ENCODE results near the gene TCF3.

Gene TCF3

DNA sequence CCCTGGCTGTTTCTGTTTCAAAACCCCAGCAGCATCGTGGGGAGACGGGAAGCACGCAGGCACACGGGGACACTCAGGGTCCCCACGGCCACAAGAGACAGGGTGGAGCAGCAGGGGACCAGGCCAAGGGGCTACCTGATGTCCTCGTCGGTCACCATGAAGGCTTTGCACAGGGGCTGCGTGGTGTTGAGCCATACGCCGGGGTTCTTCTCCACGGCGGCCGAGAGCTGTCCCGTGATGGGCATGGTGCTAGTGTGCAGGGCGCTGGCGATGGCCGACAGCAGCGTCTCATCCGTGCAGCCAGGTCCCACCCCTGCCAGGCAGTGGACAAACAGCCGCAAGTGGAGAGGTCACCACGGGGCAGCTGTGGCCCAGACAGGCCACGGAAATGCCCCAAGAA, 71.5 kb downstream of the TCF3 start:
- no peak for DNase-seq (ENCODE audit: low read depth)

DNA sequence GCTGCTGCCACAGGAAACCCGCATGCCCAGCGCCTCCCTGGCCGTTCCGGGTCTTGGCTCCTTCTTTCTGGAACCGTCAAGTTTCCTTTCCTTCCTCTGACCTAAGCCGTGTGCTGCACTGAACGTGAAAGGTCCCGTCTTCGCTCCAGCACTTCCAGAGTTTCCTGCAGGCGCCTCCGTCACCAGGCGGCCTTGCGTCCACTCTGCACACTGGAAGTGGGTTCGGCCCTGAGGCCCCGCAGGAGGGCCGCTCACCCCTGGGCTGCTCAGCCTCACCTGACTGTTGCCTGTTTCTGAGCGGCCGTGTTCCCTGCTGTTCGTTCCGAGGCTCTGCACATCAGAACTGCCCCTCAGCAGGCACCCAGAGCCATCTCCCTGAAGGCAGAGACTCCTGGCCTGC, 72.0 kb downstream of the TCF3 start:
- DNase-seq (ENCODE audit: low read depth), result no peak

DNA sequence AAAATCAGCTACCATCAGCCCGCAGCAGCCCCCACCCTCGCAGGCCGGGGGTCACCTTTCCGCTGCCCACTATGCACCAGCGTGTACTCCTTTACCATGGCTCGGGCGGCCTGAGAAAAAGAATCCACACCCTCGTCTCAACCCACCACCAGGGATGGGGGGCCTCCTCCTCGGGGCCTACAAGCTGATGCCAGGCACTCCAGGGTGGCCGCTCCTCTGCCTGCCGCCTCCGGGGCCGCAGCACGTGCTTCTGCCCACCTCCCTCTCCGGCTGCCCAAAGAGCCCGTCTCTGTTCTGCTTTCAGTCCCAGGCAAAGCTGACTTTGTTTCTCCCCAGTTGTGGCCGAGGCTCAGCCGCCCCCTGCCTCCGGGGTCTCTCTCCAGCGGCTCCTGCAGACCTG, 73.2 kb downstream of the TCF3 start:
- no peak for DNase-seq (ENCODE audit: low read depth)

DNA sequence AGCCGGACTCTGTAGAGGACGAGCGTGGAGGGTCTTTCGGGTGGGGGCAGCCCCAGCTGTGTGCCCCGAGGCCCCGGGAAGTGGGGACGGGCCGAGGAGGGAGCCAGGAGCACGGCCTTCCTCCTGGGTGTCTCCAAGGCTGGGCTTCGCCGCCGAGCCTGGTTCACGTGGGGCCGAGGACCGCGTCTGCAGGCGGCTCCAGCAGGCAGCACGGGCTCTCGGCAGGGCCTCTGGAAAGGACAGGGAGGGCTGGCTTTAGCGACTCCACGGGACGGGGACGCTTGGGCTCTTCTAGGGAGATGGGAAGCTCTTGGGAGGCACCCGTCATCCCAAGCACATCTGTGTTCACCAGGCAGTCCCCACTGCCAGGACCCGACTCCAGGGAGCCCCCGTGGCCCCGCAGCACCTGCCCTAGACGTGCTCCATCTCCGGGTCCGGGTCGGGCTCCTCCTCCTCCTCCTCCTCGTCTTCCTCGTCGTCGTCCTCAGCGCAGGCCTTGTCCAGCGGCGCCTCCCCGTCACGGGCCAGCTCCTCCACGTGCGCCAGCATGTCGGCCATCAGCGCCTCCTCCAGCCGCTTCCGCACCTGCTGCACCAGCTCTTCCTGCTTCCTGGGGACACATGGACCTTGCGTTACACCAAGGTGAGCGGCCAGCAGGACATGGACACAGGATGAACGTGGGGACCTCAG, 74.3 kb downstream of the TCF3 start:
- no peak for DNase-seq (ENCODE audit: low read depth)

DNA sequence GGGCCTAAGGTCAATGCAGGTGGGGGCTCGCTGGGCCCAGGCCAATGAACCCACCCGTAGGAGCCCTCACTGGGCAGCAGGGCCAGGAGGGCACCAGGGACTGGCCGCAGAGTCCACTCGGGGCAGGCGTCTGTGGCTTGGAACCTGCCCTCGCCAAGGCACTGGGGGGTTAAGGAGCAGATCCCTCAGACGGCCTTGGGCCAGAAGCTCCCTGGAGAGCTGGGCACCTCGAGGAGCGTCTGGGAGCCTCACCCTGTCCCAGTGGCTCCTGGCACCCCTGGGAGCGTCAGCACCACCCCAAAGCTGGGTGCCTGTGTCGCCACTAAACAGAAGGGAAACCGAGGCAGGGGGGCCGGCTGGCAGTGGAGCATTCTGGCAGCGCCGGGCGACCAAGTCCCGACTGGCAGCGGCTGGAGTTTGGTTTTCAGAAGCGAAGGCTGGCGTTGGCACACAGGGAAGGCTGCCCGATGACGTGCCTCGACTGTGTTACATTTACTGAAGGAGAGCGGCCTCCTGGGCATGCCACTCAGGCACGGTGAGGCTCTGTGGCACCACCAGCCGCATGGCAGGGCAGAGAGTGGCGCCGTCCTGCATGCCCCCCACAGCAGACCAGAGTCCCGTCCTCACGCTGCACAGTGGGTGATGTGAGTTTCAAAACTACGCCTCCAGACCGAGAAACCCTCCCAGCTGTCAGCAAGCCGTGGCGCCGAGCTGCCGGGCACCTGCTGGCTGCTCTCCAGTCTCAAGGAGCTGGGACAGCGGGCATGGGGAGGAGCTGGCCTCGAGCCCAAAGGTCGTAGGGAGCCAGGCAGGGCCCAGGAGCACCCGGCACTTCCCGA, 75.1 kb downstream of the TCF3 start:
- DNase-seq (ENCODE audit: low read depth), result no peak

DNA sequence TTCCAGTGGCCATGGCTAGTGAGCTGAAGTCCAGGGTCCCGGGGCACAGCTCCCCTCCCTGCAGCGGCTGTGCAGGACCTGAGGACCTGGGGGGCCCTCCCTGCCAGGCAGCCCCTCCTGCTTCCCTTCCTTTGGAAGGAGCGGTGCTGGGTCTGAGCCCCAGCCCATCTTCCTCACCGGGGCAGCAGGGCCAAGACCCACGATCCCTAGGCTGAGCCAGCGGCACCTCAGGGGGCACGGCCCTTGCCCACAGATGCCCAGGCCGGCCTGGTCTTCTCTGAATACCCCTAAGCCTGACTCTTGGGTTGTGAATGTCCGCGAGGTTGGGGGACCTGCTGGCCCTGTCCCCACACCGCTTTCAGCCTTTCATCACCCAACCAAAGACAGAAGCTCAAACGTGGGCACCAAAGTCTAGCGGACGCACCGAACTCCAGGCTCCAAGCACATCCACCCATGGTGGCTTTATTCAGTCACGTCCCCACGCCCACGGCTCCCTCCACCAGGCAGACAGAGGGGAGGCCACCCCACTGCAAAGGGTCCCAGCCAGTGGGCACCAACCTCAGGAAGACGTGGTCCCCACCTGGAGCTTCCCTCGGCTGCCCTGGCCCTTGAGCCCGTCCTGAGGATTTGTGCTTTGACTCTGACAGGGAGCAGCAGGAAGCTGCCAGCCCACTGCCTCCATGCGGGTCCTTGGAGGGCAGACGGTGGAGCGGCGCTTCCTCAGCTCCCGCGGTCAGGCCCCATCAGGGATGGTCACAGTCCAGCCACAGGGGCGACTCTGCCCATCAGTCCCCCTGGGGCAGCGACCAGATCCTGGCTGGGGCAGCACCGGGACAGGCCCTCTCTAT, 75.9 kb downstream of the TCF3 start:
- DNase-seq (ENCODE audit: low read depth), result no peak

DNA sequence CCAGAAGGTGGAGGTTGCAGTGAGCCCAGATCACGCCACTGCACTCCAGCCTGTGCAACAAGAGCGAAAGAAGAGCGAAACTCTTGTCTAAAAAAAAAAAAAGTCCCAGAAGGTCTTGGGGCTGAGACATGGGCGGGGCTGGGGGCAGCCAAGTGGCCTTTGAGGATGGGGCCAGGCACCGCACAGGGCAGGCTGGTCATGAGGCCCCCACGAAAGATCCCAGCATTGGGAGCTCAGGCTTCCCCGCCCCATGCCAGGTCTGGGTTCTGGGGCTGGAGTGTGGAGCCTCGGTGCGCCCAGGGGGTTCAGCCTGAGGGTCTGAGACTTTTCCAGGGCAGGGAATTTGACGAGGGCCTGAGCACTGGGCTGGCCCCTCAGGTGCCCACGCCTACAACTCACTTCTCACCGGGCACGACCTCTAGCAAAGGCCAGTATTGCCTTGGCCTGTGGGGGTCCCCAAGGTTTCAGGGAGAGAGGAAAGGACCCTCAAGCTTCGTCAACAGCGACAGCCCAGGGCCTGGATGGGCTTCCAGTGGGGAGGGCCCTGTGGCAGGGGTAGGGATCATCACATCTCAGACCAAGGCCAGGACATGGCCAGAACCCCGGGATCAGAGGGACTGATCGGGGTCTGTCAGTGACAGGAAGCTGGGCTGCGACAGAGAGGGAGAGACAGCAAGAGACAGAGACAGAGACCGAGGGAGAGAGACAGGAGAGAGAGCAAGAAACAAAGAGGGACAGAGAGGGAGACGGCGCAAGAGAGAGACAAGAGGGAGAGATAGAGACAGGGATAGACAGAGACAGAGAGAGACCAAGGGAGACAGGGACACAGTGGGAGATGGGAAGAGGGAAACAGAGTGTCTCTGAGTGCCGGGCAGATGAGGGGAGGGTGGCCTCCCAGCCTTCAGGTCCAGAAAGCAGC, 76.8 kb downstream of the TCF3 start:
- DNase-seq (ENCODE audit: low read depth), result no peak

DNA sequence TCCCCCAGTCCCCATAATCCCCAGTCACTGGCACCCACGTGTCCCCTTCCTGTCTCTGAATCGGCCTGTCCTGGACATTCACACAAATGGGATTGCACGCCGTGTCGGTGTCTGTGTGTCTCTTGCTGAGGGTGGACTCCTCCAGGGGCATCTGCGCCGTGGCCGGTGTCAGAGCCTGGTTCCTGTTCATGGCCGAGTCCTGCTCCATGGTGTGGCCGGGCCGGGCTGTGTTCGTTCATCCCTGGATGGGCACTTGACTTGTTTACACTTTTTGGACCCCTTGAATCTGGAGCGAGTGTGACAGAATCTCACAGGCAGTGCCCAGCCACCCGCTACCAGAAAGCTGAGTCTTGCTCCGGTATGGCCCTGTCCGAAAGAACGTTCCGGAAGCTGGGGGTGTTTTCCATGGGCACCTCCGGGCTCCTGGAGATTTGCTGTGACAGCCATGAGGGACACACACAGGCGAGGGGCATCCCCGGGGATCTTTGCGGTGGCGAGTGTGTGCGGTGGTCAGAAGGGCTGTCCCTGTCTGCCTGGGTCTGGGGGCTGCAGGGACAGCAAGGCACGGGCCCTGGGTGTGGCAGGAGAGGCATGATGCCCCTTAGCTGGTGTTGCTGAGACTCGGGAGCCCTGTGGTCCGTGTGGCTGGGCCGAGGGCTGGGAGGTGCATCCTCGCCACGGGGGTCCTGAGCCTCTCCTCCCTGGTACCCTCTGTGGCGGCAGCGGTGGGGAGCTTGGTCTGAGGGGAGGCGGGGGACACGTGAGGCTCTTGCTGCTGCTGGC, 77.9 kb downstream of the TCF3 start:
- no peak for DNase-seq (ENCODE audit: low read depth)

DNA sequence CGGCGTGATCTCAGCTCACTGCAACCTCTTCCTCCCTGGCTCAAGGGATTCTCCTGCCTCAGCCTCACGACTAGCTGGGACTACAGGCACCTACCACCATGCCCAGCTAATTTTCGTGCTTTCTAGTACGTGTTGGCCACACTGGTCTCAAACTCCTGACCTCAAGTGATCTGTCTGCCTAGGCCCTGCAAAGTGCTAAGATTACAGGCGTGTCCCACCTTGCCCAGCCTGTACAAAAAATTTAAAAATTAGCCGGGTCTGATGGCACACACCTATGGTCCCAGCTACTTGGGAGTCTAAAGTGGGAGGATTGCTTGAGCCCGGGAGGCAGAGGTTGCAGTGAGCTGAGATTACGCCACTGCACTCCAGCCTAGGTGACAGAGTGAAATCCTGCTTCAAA, 79.6 kb downstream of the TCF3 start:
- DNase-seq (ENCODE audit: low read depth), result no peak

DNA sequence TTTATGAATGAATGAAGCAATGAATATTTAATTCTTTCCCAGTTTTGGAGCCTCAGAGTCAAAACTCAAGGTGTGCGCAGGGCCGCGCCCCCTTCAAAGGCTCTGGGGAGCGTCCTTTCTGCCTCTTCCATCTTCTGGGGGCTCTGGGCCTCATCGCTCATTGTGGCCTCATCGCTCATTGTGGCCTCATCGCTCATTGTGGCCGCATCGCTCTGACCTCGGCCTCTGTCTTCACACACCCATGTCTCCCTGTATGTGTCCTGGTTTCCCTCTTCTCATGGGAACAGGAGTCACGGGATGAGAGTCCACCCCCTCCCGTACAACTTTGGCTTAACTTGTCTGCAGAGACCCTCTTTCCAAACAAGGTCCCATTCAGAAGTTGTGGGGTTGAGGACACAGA, 81.1 kb downstream of the TCF3 start:
- DNase-seq (ENCODE audit: low read depth), result no peak

DNA sequence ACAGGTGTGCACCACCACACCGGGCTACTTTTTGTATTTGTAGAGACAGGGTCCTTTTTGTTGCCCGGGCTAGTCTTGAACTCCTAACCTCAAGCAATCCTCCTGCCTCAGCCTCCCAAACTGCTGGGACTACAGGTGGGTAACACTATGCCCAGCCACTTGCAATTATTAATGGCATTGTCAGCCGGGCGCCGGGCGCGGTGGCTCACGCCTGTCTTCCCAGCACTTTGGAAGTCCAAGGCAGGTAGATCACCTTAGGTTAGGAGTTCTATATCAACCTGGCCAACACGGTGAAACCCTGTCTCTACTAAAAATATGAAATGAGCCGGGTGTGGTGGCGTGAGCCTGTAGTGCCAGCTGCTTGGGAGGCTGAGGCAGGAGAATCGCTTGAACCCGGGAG, 81.6 kb downstream of the TCF3 start:
- DNase-seq (ENCODE audit: low read depth), result no peak

DNA sequence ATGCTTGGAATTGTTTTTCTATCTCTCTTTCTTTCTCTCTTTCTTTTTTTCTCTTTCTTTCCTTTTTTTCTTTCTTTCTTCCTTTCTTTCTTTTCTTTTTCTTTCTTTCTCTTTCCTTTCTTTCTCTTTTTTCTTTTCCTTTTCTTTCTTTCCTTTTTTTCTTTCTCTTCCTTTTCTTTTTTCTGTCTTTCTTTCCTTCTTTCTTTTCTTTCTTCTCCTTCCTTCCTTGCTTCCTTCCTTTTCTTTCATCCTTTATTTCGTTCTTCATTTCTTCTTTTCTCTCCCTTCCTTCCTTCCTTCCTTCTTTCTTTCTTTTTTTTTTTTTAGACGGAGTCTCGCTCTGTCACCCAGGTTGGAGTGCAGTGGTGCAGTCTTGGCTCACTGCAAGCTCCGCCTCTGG, 82.4 kb downstream of the TCF3 start:
- DNase-seq (ENCODE audit: low read depth), result no peak

DNA sequence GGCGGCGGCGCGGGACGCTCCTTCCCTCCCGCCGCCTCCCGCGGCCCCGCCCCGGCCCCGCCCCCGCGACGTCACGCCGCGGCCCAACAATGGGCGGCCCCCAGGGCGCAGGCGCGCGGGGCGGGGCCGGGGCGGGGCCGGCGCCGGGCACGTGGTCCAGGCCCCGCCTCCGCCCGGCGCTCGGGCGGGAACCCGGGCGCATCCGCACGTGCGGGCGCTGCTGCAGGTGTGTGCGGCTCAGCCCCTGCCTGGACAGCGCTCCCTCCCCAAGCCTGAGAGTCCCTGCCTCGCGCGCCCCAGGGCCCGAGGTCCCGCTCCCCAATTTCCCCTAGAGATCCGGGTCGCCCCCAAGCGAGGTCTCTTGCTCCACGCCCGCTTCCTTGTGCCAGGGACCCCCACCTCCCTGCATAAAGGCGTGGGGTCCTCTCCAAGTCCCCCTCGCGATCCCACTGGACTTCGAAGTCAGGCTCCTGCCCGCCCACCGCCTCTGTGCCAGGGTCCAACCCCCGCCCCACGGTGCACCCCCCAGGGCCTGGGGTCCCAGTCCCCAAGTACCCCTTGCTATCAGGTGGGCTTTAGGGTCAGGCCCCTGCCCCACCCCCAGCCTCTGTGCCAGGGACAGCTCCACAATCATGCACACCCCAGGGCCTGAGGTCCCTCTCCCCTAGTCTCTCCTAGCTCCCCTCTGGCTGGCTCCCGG, 83.9 kb downstream of the TCF3 start, which contains the start of gene MEX3D:
Gene MEX3D, minus strand, starts transcription at position 6 of the 700 bp plus-strand sequence. CDS start 267 bp downstream, outside the sequence.
- DNase-seq (ENCODE audit: low read depth), result peak; percentile 54

DNA sequence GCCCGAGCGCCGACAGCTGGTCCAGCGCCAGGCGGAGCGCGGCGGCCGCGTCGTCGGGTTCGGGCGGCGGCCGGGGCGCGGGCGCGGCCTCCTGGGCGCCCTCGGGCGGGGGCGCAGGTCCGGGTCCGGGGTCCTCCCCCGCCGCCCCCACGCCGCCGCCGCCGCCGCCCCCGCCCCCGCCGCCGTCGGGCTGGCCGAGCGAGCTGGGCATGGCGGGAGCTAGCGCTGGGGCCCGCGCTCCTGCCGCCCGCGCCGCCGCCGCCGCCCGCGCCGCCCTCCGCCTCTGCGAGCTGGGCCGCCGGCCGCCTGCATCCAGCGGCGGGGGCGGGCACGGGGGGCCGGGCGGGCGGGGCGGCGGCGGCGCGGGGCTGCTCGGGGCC, 84.6 kb downstream of the TCF3 start:
- DNase-seq (ENCODE audit: low read depth), result no peak

DNA sequence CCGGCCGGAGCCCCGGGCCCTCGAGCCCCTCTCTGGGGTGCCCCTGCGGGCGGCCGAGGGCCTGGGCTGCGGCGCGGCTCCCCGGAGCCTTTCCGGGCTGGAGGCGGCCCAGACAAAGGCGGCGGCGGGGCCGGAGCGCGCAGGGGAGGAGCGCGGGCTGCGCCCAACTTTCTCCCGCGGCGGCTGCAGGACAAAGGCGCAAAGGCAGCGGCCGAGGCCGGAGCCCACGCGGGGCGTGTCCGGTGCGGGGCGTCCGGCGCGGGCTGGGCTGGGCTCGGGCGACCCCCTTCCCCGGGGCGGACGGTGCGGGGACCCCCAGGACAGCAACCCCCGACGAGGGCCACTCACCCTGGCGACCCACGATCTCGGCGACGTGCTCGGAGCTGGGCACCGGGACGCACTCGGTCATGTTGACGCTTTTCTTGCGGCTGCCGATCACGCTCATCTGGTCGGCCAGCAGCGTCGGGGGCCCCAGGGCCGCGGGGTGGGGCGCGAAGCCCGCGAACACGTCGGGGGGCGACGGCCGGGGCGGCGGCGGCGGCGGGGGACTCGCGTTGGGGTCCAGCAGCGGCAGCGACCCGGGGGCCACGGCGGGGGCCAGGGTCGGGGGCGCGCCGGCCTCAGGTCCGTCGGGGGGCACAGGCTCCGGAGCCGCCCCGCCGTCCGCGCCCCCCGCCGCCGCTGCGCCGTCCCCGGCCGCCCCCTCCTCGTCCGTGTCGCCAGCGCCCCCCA, 85.1 kb downstream of the TCF3 start:
- no peak for DNase-seq (ENCODE audit: low read depth)

DNA sequence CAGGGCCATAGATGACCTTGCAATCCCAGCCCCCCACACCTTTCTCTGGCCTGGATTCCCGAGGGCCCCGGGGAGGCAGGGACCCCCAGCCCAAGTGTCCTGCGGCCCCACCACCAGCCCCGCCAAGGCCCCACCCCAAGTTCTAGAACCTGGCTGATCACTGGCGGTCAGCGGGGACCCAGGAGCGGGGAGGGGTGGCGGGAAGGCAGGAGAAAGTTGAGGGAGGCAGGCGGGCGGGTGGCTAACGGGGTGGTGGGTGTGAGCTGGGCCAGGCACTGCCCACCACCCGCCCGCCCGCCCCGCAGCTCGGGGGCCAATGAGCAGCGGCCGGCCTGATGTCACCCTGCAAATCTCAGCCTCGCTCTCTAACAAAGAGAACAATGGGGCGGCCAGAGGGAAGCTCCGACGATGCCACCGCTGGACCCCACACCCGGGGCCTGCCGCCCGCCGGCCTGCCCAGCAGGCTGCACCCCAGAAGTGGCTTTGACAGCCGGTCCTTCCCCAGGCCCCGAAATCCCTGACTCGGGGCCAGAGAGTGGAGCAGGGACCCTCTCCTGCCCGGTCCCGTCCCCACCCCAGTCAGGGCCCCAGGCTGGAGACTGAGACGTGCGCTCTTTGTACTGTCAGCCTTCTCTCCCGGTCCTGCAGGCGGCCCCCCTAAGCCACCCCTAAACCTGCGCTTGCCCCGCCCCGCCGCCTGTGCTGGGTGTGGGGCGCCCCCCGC, 85.9 kb downstream of the TCF3 start:
- no peak for DNase-seq (ENCODE audit: low read depth)

DNA sequence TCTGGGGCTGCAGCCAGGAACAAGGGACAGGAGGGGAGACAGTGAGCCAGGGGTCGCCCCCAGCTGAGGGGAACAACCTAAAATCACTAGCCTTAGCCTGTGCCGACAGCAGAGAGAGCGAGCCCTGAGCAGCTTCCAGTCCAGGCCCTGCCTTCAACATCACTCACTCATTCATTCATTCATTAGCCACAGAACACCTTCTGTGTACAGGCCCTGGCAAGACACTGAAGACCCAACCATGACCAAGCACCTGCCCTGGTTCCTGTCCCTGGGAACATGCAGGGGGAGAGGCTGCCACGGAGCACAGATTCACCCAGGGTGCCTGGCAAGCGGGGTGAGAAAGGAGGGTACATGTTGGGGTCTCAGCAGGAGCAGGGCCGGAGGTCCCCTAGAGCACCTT, 89.2 kb downstream of the TCF3 start:
- no peak for DNase-seq (ENCODE audit: low read depth)

DNA sequence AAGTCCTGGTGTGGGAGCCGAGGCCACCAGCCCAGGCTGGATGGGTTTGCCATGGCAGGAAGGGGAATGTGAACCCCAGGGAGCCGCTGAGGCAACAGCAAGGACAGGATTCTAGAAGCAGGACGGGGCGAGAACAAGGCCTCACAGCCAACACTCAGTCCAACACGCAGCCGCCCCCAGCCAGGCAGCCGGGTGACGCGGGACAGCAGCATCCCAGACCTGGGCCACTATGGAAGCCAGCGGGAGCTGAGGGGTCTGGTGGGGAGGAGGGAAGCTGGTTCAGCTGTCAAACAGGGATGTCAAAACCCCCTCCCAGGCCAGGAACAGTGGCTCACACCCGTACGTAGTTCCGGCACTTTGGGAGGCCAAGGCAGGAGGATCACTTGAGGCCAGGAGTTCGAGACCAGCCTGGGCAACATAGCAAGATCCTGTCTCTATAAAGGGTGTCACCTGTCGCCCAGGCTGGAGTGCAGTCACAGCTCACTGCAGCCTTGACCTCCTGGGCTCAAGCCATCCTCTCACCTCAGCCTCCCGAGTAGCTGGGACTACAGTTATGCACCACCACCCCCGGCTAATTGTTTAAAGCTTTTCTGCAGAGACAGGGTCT, 91.1 kb downstream of the TCF3 start:
- DNase-seq (ENCODE audit: low read depth), result no peak

All from stimulated activated CD8-positive, alpha-beta memory T cell treated with anti-CD3 and anti-CD28 coated beads, Interleukin-15, amount 100 ng/mL, for 1 hour (primary cell).